Heart left ventricle (tissue), 13 donors: ENCODE data around the gene NDUFAF2.
"Not testable (repeated sequence)": the region's sequence is repeated elsewhere in the genome, so short reads cannot be mapped to it uniquely, and the experiment has no call there.

Source experiments
- CTCF ChIP-seq, 12 donors: fragments of 200-600 bp; sonication (generic) in 4 of 12; IDR thresholded peaks; one replicate each; pipeline versions ENCODE4 v1.5.0 to v1.8.0; 2018 to 2022; ENCODE audit warnings: antibody characterized with exemption in 12 of 12, mild to moderate bottlenecking in 5 of 12
- POLR2A ChIP-seq, 2 donors: fragments of 450-650 bp; IDR thresholded peaks; one replicate each; pipeline ENCODE4 v1.6.1; 2017; ENCODE audit warnings: antibody characterized with exemption in 2 of 2, mild to moderate bottlenecking in 2 of 2, moderate library complexity in 2 of 2
- donor health status: ischemic (EF 13 %, LVEDD 7.1; RV severe dilation, severe dysfunction).
- donor health status: DM: no; HTN: yes; CAD: no.
- donor health status: DM: no; HTN: no; CAD: no.
- donor health status: ischemic (EF 25% LVEDD 6.9; RV normal size, moderate dysfunction).
- donor health status: ischemic (EF 25% LVEDD 5.7; RV mildly dilated, moderate dysfunction).
- donor health status: ischemic (EF 35%, LVEDD 5.7; RV mildly dilated, moderate dysfunction).
- donor health status: nonischemic (EF 11% LVEDD 7.7; RV severe dilation, severe dysfunction).
- donor health status: DM: yes; HTN: yes; CAD: no.
- donor health status: PGD.
- donor health status: ischemic (EF 29% LVEDD 5.4; RV normal size, mild dysfunction).
- donor health status: nonischemic (EF 23%, LVEDD 6.1; RV moderate dilation, normal function).

DNA sequence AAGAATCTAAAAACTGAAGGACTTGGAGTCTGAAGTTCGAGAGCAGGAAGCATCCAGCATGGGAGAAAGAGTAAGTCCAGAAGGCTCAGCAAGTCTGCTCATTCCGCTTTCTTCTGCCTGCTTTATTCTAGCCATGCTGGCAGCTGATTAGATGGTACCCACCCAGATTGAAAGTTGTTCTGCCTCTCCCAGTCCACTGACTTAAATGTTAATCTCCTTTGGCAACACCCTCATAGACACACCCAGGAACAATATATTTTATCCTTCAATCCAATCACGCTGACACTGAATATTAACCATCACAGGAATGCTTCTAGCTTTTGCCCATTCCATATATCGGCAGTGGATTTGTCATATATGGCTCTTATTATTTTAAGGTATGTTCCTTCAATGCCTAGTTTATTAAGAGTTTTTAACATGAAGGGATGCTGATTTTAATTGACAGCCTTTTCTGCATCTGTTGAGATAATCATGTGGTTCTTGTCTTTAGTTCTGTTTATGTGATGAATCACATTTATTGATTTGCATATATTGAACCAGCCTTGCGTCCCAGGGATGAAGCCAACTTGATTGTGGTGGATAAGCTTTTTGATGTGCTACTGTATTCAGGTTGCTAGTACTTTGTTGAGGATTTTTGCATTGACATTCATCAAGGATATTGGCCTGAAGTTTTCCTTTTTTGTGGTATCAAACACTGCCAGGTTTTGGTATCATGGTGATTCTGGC, 148.2 kb downstream of the NDUFAF2 start:
- not testable (repeated sequence) for TF ChIP-seq CTCF, POLR2A (IDR thresholded peaks at IDR 0.05)
